HepG2 (cell line): ENCODE measurements around the gene ZFPL1. TPM values are rescaled to one million over a fixed set of nuclear protein-coding genes. Genes with fewer than 3 reads are reported as not detected.

Experiments used
- ASH2L ChIP-seq: fragments of 300-600, 200-600 bp; sonication (generic); IDR thresholded peaks from 2 replicates; pipeline ENCODE4 v1.7.0; 2017; ENCODE audit warnings: low read depth, mild to moderate bottlenecking, moderate library complexity, mixed read lengths, low read length; ENCODE audit not compliant: insufficient read length
- KLF16 ChIP-seq, 2 experiments: sonication (generic) in 1 of 2; formaldehyde crosslinking in 1 of 2; IDR thresholded peaks; 2 replicates each; pipeline versions ENCODE4 v1.6.1 to v1.8.0; 2016 to 2023; ENCODE audit warnings: missing genetic modification reagents in 2 of 2, missing compliant biosample characterization in 1 of 2
- NFE2L2 ChIP-seq: fragments of 150-350 bp; IDR thresholded peaks from 2 replicates; pipeline ENCODE4 v1.6.1; 2014; ENCODE audit warnings: low read length
- PLRG1 ChIP-seq: fragments of 450-650 bp; conservative IDR thresholded peaks from 2 replicates; pipeline ENCODE4 v1.6.1; 2016
- RFX5 ChIP-seq: IDR thresholded peaks from 2 replicates; pipeline ENCODE4 v1.6.1; 2011; ENCODE audit warnings: low read depth, low read length, improper control_type of control experiment
- TBL1XR1 ChIP-seq: fragments of 150-350 bp; IDR thresholded peaks from 2 replicates; pipeline ENCODE4 v1.6.1; 2014; ENCODE audit warnings: borderline replicate concordance, low read length; ENCODE audit not compliant: partially characterized antibody
- ZFP41 ChIP-seq: sonication (generic); formaldehyde crosslinking; IDR thresholded peaks from 2 replicates; pipeline ENCODE4 v1.4.0; 2020; ENCODE audit warnings: mild to moderate bottlenecking, missing genetic modification reagents, borderline replicate concordance
- ZNF264 ChIP-seq: sonication (generic); formaldehyde crosslinking; IDR thresholded peaks from 2 replicates; pipeline ENCODE4 v1.4.0; 2020; ENCODE audit warnings: missing genetic modification reagents
- ZNF614 ChIP-seq: IDR thresholded peaks from 2 replicates; pipeline ENCODE4 v1.6.1; 2018; ENCODE audit warnings: missing biosample characterization, missing genetic modification reagents, inconsistent platforms, borderline replicate concordance
- polyA plus RNA-seq, 8 experiments: library from polyadenylated mRNA; depleted of rRNA in 3 of 8; stranded (reverse) in 7 of 8; unstranded in 1 of 8; fragments of >200 nt; fragmentation: Illumina TruSeq in 4 of 8; extraction: Trizol in 4 of 8; gene quantifications; 2 replicates each; pipeline versions ENCODE4 v1.2.1 to v1.2.3, GENCODE V29; 2011 to 2016; ENCODE audit warnings: low read depth in 4 of 8, missing spikeins in 1 of 8, mixed read lengths in 1 of 8; ENCODE audit not compliant: insufficient read depth in 1 of 8
- total RNA-seq, 5 experiments: library from RNA; depleted of rRNA; stranded (reverse); fragments of >200 nt; fragmentation: Illumina TruSeq; extraction: Trizol; gene quantifications; 2 replicates each; pipeline ENCODE4 v1.2.3, GENCODE V29; 2016; ENCODE audit warnings: low read depth in 1 of 5
- TF ChIP-seq, protein P1 (sequence below): sonication (generic); formaldehyde crosslinking; IDR thresholded peaks from 2 replicates; pipeline ENCODE4 v1.4.0; 2020; ENCODE audit warnings: missing genetic modification reagents, borderline replicate concordance
- TF ChIP-seq, protein P2 (sequence below): sonication (generic); formaldehyde crosslinking; IDR thresholded peaks from 2 replicates; pipeline ENCODE4 v1.4.0; 2020; ENCODE audit warnings: mild to moderate bottlenecking, missing genetic modification reagents
- TF ChIP-seq, protein P3 (sequence below): sonication (generic); formaldehyde crosslinking; IDR thresholded peaks from 2 replicates; pipeline ENCODE4 v1.5.0; 2020; ENCODE audit warnings: mild to moderate bottlenecking, missing genetic modification reagents, borderline replicate concordance

The ZFPL1 gene
- total and polyA plus RNA-seq, 2 of the 13 experiments (the other 11 are each of a cell fraction or from before 2014, with no cell fraction given): 32.2 to 56.0 TPM

DNA sequence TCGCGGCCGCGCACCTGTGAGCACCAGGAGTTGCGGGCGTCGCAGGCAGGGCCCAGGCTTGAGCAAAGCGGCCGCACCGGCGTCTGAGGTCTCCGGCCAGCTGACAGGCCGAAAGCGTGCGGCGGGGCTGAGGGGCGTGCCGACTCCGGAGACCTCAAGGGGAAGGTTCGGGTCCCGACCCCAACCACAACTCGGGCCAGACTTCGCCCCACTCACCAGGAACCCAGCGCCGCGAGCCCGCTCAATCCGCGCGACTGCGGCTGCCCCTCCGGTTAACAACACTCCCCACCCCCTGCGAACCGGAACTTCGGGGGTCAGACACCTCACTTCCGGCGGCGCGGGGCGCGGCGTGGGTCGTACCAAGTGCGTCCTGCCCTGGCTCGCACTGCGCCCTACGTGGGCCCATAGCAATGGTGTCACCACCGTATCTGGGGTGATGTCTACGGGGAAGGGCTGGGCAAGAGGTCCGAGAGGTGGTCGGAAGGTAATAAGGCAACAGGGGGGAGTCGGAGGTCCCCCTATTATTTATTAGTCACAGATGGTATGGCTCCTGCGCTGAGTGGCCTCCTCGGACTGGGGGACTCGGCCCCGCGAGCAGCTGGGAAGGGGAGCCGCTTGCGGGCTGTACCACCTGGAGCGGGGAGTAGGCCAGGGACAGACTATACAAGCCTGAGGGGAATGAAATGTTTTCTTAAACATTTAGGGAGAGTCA is 50.4 kb downstream of the ZFPL1 start, which contains the start of gene SYVN1 (continued):
- TF ChIP-seq, protein P1, sequence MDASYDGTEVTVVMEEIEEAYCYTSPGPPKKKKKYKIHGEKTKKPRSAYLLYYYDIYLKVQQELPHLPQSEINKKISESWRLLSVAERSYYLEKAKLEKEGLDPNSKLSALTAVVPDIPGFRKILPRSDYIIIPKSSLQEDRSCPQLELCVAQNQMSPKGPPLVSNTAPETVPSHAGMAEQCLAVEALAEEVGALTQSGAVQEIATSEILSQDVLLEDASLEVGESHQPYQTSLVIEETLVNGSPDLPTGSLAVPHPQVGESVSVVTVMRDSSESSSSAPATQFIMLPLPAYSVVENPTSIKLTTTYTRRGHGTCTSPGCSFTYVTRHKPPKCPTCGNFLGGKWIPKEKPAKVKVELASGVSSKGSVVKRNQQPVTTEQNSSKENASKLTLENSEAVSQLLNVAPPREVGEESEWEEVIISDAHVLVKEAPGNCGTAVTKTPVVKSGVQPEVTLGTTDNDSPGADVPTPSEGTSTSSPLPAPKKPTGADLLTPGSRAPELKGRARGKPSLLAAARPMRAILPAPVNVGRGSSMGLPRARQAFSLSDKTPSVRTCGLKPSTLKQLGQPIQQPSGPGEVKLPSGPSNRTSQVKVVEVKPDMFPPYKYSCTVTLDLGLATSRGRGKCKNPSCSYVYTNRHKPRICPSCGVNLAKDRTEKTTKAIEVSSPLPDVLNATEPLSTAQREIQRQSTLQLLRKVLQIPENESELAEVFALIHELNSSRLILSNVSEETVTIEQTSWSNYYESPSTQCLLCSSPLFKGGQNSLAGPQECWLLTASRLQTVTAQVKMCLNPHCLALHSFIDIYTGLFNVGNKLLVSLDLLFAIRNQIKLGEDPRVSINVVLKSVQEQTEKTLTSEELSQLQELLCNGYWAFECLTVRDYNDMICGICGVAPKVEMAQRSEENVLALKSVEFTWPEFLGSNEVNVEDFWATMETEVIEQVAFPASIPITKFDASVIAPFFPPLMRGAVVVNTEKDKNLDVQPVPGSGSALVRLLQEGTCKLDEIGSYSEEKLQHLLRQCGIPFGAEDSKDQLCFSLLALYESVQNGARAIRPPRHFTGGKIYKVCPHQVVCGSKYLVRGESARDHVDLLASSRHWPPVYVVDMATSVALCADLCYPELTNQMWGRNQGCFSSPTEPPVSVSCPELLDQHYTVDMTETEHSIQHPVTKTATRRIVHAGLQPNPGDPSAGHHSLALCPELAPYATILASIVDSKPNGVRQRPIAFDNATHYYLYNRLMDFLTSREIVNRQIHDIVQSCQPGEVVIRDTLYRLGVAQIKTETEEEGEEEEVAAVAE (CRISPR knock-in tag): peak; percentile 56; the same call in 1 of the 2 replicates
- TF ChIP-seq ASH2L: peak; percentile 88
- TF ChIP-seq ZFP41 (CRISPR knock-in tag): no peak
- peak in 1 of 2 experiments; percentile 65; a peak in 2 of 4 replicates for TF ChIP-seq KLF16 (CRISPR knock-in tag; IDR thresholded peaks at IDR 0.05)
- TF ChIP-seq TBL1XR1: peak; percentile 43
- TF ChIP-seq NFE2L2: no peak
- no peak for TF ChIP-seq PLRG1
- TF ChIP-seq RFX5: peak; percentile 35; the same call in 1 of the 2 replicates
- TF ChIP-seq, protein P2, sequence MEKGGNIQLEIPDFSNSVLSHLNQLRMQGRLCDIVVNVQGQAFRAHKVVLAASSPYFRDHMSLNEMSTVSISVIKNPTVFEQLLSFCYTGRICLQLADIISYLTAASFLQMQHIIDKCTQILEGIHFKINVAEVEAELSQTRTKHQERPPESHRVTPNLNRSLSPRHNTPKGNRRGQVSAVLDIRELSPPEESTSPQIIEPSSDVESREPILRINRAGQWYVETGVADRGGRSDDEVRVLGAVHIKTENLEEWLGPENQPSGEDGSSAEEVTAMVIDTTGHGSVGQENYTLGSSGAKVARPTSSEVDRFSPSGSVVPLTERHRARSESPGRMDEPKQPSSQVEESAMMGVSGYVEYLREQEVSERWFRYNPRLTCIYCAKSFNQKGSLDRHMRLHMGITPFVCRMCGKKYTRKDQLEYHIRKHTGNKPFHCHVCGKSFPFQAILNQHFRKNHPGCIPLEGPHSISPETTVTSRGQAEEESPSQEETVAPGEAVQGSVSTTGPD (CRISPR knock-in tag): no peak
- 0 out of 2 replicates have a peak, but pooled peaks have one; percentile 27 for TF ChIP-seq ZNF264 (CRISPR knock-in tag)
- TF ChIP-seq, protein P3, sequence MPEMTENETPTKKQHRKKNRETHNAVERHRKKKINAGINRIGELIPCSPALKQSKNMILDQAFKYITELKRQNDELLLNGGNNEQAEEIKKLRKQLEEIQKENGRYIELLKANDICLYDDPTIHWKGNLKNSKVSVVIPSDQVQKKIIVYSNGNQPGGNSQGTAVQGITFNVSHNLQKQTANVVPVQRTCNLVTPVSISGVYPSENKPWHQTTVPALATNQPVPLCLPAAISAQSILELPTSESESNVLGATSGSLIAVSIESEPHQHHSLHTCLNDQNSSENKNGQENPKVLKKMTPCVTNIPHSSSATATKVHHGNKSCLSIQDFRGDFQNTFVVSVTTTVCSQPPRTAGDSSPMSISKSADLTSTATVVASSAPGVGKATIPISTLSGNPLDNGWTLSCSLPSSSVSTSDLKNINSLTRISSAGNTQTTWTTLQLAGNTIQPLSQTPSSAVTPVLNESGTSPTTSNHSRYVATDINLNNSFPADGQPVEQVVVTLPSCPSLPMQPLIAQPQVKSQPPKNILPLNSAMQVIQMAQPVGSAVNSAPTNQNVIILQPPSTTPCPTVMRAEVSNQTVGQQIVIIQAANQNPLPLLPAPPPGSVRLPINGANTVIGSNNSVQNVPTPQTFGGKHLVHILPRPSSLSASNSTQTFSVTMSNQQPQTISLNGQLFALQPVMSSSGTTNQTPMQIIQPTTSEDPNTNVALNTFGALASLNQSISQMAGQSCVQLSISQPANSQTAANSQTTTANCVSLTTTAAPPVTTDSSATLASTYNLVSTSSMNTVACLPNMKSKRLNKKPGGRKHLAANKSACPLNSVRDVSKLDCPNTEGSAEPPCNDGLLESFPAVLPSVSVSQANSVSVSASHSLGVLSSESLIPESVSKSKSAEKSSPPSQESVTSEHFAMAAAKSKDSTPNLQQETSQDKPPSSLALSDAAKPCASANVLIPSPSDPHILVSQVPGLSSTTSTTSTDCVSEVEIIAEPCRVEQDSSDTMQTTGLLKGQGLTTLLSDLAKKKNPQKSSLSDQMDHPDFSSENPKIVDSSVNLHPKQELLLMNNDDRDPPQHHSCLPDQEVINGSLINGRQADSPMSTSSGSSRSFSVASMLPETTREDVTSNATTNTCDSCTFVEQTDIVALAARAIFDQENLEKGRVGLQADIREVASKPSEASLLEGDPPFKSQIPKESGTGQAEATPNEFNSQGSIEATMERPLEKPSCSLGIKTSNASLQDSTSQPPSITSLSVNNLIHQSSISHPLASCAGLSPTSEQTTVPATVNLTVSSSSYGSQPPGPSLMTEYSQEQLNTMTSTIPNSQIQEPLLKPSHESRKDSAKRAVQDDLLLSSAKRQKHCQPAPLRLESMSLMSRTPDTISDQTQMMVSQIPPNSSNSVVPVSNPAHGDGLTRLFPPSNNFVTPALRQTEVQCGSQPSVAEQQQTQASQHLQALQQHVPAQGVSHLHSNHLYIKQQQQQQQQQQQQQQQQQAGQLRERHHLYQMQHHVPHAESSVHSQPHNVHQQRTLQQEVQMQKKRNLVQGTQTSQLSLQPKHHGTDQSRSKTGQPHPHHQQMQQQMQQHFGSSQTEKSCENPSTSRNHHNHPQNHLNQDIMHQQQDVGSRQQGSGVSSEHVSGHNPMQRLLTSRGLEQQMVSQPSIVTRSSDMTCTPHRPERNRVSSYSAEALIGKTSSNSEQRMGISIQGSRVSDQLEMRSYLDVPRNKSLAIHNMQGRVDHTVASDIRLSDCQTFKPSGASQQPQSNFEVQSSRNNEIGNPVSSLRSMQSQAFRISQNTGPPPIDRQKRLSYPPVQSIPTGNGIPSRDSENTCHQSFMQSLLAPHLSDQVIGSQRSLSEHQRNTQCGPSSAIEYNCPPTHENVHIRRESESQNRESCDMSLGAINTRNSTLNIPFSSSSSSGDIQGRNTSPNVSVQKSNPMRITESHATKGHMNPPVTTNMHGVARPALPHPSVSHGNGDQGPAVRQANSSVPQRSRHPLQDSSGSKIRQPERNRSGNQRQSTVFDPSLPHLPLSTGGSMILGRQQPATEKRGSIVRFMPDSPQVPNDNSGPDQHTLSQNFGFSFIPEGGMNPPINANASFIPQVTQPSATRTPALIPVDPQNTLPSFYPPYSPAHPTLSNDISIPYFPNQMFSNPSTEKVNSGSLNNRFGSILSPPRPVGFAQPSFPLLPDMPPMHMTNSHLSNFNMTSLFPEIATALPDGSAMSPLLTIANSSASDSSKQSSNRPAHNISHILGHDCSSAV (CRISPR knock-in tag): 0 out of 2 replicates have a peak, but pooled peaks have one; percentile 16
- TF ChIP-seq ZNF614 (CRISPR knock-in tag): no peak
